ENCODE measurements around the gene TTBK2. TPM values are rescaled to one million over a fixed set of nuclear protein-coding genes. Genes with fewer than 3 reads are reported as not detected.

The TTBK2 gene
- total RNA-seq, 1 donor from 2014 or later: 10.6 TPM

DNA sequence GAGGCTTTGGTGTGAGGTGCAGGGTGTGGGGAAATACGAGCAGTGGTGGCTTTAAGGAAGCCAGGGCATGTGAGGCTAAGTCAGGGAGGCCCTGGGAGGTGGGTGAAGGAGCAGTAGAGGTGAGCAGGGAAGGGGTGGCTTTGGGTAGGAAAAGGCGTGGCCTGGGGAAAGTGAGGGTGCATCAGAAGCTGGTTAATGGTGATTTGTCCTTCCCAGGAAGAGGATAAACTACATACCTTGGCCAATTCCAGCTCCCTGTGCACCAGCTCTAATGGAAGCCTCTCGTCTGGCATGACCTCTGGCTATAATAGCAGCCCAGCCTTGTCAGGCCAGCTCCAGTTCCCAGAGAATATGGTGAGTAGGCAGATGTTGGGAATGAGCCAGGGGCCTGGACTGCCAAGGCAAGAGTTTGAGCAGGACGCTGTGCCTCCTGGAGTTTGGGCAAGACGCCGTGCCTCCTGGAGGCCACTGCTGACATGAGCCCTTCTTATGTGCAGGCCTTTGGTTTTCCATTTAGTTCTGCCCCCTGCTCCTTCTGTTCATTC, 225.0 kb downstream of the TTBK2 start:
- intact Hi-C loops (cut with micrococcal nuclease): no loop called here

DNA sequence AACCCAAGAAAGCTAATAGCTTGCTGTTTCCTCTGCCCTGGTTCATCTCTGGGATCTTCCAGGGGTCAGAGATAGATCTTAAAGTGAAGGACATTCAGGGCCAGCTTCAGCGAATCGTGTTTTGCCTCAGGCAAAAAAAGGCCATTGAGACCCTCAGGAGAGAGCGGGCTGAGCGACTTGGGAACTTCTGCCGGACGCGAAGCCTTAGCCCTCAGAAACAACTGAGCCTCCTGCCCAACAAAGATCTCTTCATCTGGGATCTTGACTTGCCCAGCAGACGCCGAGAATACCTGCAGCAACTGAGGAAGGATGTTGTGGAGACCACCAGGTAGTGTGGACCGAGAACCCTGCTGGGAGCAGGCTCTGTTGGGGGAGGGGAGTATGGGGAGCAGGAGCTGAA, 226.2 kb downstream of the TTBK2 start:
- intact Hi-C loops (cut with micrococcal nuclease): no loop called here

- intact Hi-C loops (cut with micrococcal nuclease): no loop called here
Observed at GRCh38 chr15:42693942-42694341, 226.6 kb downstream of the TTBK2 start.

- intact Hi-C loops (cut with micrococcal nuclease): no loop called here
Observed at GRCh38 chr15:42693496-42693895, 227.1 kb downstream of the TTBK2 start.

DNA sequence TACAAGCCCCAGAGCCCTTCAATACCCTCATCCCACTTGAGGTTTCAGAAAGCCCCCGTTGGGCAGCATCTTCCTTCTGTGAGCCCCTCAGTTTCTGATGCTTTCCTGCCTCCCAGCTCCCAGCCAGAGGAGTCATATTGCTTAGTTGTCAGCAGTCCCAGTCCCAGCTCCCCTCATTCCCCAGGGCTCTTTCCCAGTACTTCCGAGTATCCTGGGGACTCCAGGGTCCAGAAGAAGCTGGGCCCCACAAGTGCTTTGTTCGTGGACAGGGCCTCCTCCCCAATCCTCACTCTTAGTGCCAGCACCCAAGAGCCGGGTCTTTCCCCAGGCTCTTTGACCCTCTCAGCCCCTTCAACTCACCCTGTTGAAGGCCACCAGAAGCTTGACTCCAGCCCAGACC, 227.6 kb downstream of the TTBK2 start:
- intact Hi-C loops (cut with micrococcal nuclease): no loop called here

DNA sequence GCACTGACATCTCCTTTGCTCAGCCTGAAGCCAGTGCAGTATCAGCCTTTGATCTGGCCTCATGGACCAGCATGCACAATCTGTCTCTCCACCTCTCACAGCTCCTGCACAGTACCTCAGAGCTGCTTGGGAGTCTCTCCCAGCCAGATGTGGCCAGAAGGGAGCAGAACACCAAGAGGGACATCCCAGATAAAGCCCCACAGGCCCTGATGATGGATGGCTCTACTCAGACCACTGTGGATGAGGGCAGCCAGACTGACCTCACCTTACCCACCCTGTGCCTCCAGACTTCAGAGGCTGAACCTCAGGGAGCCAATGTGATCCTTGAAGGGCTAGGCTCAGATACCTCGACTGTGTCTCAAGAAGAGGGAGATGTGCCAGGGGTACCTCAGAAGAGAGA, 228.0 kb downstream of the TTBK2 start:
- intact Hi-C loops (cut with micrococcal nuclease): no loop called here

- intact Hi-C loops (cut with micrococcal nuclease): no loop called here
Observed at GRCh38 chr15:42691770-42692169, 228.8 kb downstream of the TTBK2 start.

- intact Hi-C loops (cut with micrococcal nuclease): no loop called here
Observed at GRCh38 chr15:42691308-42691707, 229.3 kb downstream of the TTBK2 start.

Other genes with a start within 250 kb of the TTBK2 start
- gene CDAN1, start 183.7 kb downstream of the TTBK2 start, total RNA-seq: 21.7 and 27.6 TPM in 2 replicates
- 42.4 and 44.1 TPM in 2 replicates for gene UBR1, start 185.3 kb upstream of the TTBK2 start, total RNA-seq
- 15.8 and 17.4 TPM in 2 replicates for gene TMEM62, start 212.8 kb upstream of the TTBK2 start, total RNA-seq